Stimulated activated CD8-positive, alpha-beta memory T cell treated with anti-CD3 and anti-CD28 coated beads, Interleukin-12 subunit alpha, Interleukin-12 subunit beta, amount 100 ng/mL, for 4 hours (primary cell): Measurements from ENCODE around the gene TPBGL.

Experiments
- DNase-seq: peaks from one replicate; pipeline ENCODE4 v3.0.0-alpha.2; 2020; ENCODE audit warnings: low read depth

TPBGL gene

DNA sequence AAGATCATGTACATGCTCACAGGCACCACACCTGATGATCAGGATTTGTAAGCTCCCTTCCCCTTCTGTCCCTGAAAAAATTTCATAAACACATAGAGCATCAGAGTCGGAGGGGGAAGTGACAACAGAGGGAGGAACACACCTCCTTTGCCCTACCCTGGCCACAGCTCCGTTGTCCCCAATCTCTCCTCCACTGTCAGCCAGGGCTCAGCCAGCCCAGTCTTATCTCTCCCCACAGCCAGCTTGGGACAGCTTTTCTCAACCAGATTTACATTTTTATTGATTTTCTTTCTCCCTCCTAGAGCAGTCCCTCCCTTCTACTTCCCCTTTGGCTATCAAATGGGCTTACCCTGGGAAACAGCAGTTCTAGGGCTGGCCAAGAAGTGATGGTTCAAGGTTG is 32.1 kb upstream of the TPBGL start:
- DNase-seq: no peak

- no peak for DNase-seq
Observed at GRCh38 chr11:75212411-75212810, 28.2 kb upstream of the TPBGL start.

DNA sequence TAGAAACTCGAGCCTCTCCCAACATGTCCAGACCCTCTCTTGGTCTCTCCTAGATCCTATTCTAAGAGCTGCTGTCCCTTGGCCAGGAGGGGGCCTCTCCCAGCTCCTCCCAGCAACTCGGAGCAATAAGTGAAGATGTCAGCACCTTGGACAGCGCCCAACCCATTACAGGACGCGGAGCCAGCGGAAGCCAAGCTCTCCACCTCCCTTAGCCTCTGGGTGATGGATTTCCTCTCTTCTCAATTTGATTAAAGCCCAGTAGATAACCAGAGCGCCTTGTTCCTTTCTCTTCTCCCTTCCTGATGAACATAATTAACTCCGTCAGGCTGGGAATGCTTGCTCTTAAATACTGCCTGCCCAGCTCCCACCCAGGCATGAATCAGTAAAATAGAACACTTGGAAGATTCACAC is 26.2 kb upstream of the TPBGL start:
- peak; percentile 28 for DNase-seq

GRCh38 chr11:75214843-75215242 is 25.7 kb upstream of the TPBGL start:
- no peak for DNase-seq

GRCh38 chr11:75219869-75220268 is 20.7 kb upstream of the TPBGL start:
- DNase-seq: no peak

DNA sequence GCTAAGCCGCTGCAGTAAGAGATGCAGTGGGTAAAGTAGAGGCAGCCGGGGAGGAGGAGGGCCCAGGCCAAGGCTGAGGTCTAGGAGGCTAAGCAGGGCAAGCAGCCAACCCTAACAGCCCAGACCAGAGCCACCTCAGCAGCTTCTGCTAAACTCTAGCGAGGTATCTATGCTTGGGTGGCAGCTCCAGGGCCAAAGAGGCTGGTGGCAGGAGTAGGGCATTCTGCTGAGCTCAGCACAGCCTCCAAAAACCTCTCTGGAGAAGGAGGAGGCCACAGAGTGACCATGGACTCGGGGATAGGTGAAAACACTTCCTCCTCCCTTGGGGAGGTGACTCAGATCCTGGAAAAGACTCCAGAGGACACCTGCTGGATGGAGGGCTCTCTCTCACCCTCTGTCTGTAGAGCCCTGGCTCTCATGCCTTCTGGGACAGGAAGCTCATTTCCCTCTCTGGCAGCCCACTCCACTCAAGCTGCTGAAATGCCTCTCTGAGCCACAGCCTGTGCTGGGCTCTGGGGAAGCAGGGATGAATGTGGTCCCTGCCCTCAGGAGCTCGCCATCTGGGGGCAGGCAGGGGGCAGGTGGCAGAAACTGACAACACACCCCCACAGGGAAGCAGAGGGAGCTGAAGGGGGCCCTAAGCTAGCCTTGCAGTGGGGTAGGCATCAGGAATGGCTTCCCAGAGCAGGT is 16.5 kb upstream of the TPBGL start:
- DNase-seq: no peak

DNA sequence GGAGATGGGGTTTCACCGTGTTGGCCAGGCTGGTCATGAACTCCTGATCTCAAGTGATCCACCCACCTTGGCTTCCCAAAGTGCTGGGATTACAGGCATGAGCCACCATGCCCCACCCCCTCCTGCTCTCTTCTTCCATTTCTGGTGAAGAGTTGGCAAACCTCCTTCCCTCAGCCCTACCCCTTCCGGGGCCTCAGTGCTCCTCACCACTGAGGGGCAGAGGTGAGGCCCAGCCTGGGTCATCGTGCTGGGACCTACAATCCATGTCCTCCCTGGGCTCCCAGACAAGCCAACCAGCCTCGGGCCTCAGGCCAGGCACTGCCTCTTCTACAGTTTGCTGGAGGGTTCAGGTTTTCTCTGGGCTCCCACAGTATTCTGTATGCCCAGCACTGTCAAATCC is 14.8 kb upstream of the TPBGL start:
- DNase-seq: no peak

DNA sequence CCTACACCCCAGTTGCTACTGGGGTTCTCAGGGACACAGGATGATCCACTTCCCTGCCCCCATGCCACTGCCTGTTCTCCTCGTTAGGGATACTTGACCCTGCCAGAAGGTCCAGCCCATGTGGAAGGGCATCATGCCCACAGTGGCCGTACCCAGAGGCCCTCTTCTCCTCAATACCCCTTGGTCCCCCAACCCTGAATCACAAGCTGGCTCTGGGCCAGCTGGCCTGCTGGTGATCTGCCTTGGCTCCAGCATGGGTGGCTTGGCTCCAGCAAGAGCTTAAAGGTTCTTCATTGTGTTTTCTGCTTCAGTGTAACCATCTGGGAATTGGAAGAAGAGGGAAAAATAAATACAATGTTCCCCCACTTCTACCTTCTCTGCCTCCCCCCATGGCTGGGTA is 11.1 kb upstream of the TPBGL start:
- no peak for DNase-seq

- DNase-seq: no peak
Observed at GRCh38 chr11:75230621-75231020, 10.0 kb upstream of the TPBGL start.

GRCh38 chr11:75233754-75234172 is 6.8 kb upstream of the TPBGL start:
- DNase-seq: no peak

DNA sequence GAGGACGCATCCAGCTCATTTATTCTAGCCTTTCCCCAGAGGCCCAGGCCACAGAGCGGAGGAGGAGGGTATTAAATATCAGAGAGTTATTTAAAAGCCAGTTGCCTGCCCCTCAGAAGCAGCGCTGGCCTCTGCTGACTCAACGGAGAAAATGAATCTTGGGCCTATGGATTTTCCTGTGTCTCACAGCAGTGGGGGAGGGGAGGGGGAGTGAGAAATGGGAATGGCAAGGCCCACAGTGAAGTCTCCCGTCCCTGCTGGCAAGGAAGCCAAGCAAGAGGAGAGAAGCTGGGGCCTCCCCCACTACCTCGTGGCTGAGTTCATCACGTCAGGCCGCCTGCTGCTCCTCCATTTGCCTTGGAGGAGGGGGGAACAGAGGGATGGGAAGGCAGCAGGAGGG is 4.5 kb upstream of the TPBGL start:
- no peak for DNase-seq

DNA sequence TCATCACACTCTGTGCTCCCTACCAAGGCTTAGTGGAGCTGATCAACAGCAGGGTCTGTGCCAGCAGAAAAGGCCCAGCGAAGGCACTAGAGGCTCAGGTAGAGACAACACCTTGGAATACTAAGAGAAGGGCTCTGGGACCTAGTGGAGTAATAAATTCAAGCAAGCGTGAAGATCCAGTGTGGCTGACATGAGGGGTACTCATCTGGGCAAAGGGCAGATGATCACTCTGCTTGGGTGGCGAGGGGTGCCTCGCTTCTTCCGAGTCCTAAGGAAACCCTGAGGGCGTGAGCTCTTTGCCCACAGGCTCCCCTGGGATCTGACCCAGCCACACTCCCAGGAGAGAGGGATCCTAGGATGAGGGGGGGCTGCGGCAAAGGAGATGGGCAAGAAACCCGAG is 3.5 kb upstream of the TPBGL start:
- no peak for DNase-seq

GRCh38 chr11:75238595-75239440 is 1.8 kb upstream of the TPBGL start:
- no peak for DNase-seq

DNA sequence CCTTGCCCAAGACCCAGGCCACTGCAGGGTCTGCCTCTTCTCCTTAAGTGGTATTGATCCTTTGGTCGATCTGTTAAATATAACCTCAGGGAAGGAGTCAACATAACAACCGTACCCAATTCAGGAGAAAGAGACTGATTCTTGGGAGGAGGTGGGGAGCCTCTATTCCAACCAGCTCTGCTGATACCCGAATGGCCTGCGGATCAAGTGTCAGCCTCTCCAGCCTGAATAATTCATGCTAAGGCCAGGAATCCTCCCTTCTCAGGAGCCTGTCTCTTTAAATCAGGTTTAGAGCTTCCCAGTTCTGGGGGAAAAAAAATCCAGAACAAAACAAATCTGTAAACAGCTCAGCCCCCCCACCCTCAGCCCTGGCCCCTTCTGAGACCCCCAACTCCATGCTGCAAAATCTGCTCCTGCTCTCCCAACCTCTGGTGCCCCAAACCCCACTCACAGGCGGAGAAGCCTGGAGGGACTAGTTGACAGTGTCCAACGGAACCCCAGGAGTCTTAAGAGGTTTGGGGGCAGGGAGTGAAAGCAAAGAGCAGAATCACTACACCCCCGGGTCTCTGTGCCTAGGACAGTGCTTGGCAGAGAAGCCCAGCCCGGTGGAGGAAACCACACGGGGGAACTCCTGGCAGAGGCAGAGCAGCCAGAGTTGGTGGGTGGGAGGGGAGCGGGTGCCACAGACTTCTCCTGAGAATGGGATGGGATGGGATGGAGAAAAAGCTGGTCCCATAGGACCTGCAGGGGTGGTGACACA is 863 bp upstream of the TPBGL start:
- DNase-seq: no peak

- peak; percentile 78 for DNase-seq
Observed at GRCh38 chr11:75241036-75241905, 697 bp downstream of the TPBGL start.

DNA sequence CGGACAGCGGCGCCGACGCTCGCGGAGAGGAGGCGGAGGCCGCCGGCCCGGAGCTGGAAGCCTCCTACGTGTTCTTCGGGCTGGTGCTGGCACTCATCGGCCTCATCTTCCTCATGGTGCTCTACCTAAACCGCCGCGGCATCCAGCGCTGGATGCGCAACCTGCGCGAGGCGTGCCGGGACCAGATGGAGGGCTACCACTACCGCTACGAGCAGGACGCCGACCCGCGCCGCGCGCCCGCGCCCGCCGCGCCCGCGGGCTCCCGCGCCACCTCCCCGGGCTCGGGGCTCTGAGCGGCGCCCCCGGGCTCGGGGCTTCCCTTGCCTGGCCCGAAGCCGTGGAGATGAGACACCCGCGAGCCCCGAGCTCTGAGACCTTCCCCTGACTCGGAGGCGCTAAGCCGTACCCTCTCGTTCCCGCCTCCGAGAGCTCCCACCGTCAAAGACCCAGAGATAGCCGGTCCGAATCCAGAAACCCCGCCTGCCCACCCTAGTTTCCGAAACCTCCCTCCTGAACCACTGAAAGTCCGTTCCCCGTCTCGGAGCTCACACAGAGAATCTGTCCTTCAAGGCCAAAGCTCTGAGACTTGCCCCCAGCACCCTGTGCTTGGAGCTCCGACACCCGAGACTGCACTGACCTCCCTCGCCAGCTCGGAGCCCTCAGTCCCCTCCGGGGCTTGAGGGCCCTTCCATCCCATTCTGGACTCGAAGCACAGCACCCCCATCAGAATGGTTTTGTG is 1.5 kb downstream of the TPBGL start:
- DNase-seq: no peak

GRCh38 chr11:75242722-75243600 is 2.4 kb downstream of the TPBGL start:
- no peak for DNase-seq

DNA sequence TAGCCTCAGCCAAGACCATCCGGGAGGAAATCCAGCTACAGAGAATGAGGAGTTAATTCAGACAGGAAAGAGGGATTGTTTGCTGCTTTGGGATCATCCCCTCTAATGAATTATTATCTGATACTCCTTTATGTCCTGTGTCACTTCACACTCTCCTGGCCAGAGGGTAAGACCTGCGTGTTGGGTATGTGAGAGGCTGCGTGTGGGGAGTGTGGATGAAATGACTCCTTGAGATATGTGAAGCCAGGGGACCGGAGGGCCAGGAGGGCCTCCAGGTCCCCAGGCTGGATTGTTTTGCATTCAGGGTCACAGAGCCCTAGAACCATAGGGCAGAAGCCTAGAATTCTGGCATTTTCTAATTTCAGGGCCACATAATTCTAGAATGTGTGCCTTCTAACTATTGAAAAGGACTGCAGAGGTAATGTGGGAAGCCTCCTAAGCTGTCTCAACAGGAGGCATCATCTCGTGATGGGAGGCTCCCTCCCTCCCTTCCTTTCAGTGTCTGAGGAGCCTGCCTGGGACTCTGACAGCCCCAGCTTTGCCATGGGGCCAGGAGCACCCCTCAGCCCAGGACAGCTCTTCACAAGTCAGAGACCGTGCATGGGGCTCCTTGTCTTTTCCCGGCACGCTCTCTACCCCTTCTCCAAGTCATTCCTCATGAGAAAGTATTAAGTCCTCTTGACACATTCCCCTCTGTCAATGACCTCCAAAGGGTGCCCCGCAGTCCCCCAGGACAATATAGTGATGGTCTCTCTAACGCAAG is 3.7 kb downstream of the TPBGL start:
- DNase-seq: no peak

GRCh38 chr11:75245356-75246005 is 4.9 kb downstream of the TPBGL start:
- no peak for DNase-seq
